Activated naive CD4-positive, alpha-beta T cell treated with anti-CD3 and anti-CD28 coated beads, Interleukin-2, amount 10 ng/mL, durations not matched to agents 7 days and 5 days (primary cell): Measurements from ENCODE around the gene MS4A4E.

Experiments
- CTCF ChIA-PET: fragments of 350-600 bp; sonication (Branson Sonifier 250); formaldehyde crosslinking; loops from one replicate; lab custom pipeline; 2021; ENCODE audit warnings: antibody characterized with exemption; lab: Charles Lee
- DNase-seq: peaks from one replicate; pipeline ENCODE4 v3.0.0-alpha.2; 2020
- H3K27ac Mint-ChIP-seq: one replicate; pipeline ENCODE4 v1.8.0; 2021; ENCODE audit warnings: mild to moderate bottlenecking, moderate library complexity, mixed read lengths
- H3K27me3 Mint-ChIP-seq: one replicate; pipeline ENCODE4 v1.8.0; 2021; ENCODE audit warnings: mild to moderate bottlenecking, mixed read lengths
- H3K36me3 Mint-ChIP-seq: one replicate; pipeline ENCODE4 v1.8.0; 2021; ENCODE audit warnings: mixed read lengths
- H3K4me1 Mint-ChIP-seq: one replicate; pipeline ENCODE4 v1.8.0; 2021; ENCODE audit warnings: mixed read lengths
- H3K4me3 Mint-ChIP-seq: one replicate; pipeline ENCODE4 v1.8.0; 2021; ENCODE audit warnings: mild to moderate bottlenecking, moderate library complexity, mixed read lengths
- H3K9me3 Mint-ChIP-seq: one replicate; pipeline ENCODE4 v1.8.0; 2021; ENCODE audit warnings: mixed read lengths

MS4A4E gene

GRCh38 chr11:60150279-60150678 is 92.7 kb downstream of the MS4A4E start:
- H3K4me1 Mint-ChIP-seq = no peaks in the 10 kb centered on the region

More at GRCh38 chr11:60150279-60150678, 92.7 kb downstream of the MS4A4E start:
- H3K4me3 Mint-ChIP-seq = no peak overlapping the region
- H3K36me3 Mint-ChIP-seq = no peaks in the 10 kb centered on the region
- H3K27ac Mint-ChIP-seq = no peak overlapping the region
- H3K27me3 Mint-ChIP-seq = no peaks in the 10 kb centered on the region
- H3K9me3 Mint-ChIP-seq = no peaks in the 10 kb centered on the region
- no peak for DNase-seq
- CTCF ChIA-PET = no interaction called here
